GM23338 (cell line): ENCODE data around the gene DGAT2. TPM values are rescaled to one million over a fixed set of nuclear protein-coding genes. Genes with fewer than 3 reads are reported as not detected.

ENCODE experiments used
- ATAC-seq: fragments of 200-7000 bp; cut with Tn5 transposase; 3 replicates; pipeline ENCODE4 v1.9.1; 2020
- DNase-seq: peaks from one replicate; pipeline ENCODE4 v3.0.0-alpha.2; 2015; ENCODE audit warnings: low spot score
- H2AFZ ChIP-seq: fragments of 200-600 bp; sonication (generic); 2 replicates; pipeline ENCODE4 v1.8.0; 2016; ENCODE audit warnings: antibody characterized with exemption, mild to moderate bottlenecking, moderate library complexity
- H3F3A ChIP-seq: fragments of 200-600 bp; sonication (generic); replicated peaks from 2 replicates; pipeline ENCODE4 v1.8.0; 2017; ENCODE audit warnings: antibody characterized with exemption, mixed run types, low read depth
- H3K27ac ChIP-seq: fragments of 200-600 bp; sonication (generic); 2 replicates; pipeline ENCODE4 v1.6.1; 2016; ENCODE audit warnings: low read depth
- H3K27me3 ChIP-seq: fragments of 200-600 bp; sonication (generic); 2 replicates; pipeline ENCODE4 v1.8.0; 2016; ENCODE audit warnings: mild to moderate bottlenecking, mixed run types, moderate library complexity; ENCODE audit not compliant: insufficient read depth
- H3K36me3 ChIP-seq: fragments of 200-600 bp; sonication (generic); 2 replicates; pipeline ENCODE4 v1.8.0; 2016; ENCODE audit warnings: mild to moderate bottlenecking; ENCODE audit not compliant: insufficient read depth
- H3K4me1 ChIP-seq: fragments of 200-600 bp; sonication (generic); 2 replicates; pipeline ENCODE4 v1.8.0; 2016; ENCODE audit warnings: mild to moderate bottlenecking, moderate library complexity; ENCODE audit not compliant: insufficient read depth
- H3K4me2 ChIP-seq: fragments of 200-600 bp; sonication (generic); 2 replicates; pipeline ENCODE4 v1.7.1; 2017; ENCODE audit warnings: mixed run types
- H3K4me3 ChIP-seq: fragments of 200-600 bp; sonication (generic); 2 replicates; pipeline ENCODE4 v1.6.1; 2016; ENCODE audit warnings: mixed run types
- H3K79me2 ChIP-seq: fragments of 200-600 bp; sonication (generic); replicated peaks from 2 replicates; pipeline ENCODE4 v1.8.0; 2017; ENCODE audit warnings: mild to moderate bottlenecking; ENCODE audit not compliant: insufficient read depth
- H3K9me2 ChIP-seq: fragments of 200-600 bp; sonication (generic); 2 replicates; pipeline ENCODE4 v1.8.0; 2017; ENCODE audit not compliant: insufficient read depth
- H4K20me1 ChIP-seq: fragments of 200-600 bp; sonication (generic); replicated peaks from 2 replicates; pipeline ENCODE4 v1.8.0; 2017; ENCODE audit warnings: mild to moderate bottlenecking; ENCODE audit not compliant: insufficient read depth
- H3K27ac Mint-ChIP-seq: 2 replicates; pipeline ENCODE4 v1.8.0; 2020; ENCODE audit warnings: inconsistent platforms, mild to moderate bottlenecking, moderate library complexity, mixed read lengths
- H3K27me3 Mint-ChIP-seq: 3 replicates; pipeline ENCODE4 v1.8.0; 2022; ENCODE audit warnings: low read depth, mild to moderate bottlenecking, moderate library complexity, mixed read lengths, inconsistent platforms; ENCODE audit not compliant: insufficient read depth, poor library complexity
- H3K36me3 Mint-ChIP-seq: 3 replicates; pipeline ENCODE4 v1.8.0; 2021; ENCODE audit warnings: low read depth, mild to moderate bottlenecking, inconsistent platforms, moderate library complexity, mixed read lengths
- H3K4me1 Mint-ChIP-seq: 3 replicates; pipeline ENCODE4 v1.8.0; 2020; ENCODE audit warnings: mild to moderate bottlenecking, inconsistent platforms, mixed read lengths
- H3K4me3 Mint-ChIP-seq: 3 replicates; pipeline ENCODE4 v1.8.0; 2021; ENCODE audit warnings: moderate library complexity, mild to moderate bottlenecking, inconsistent platforms, mixed read lengths
- H3K9me3 Mint-ChIP-seq: 3 replicates; pipeline ENCODE4 v1.8.0; 2020; ENCODE audit warnings: moderate library complexity, mild to moderate bottlenecking, inconsistent platforms, mixed read lengths
- CREB1 ChIP-seq: fragments of 250-450 bp; sonication (Bioruptor Pico); IDR thresholded peaks from 2 replicates; pipeline ENCODE4 v1.5.0; 2020; ENCODE audit warnings: low read depth, mild to moderate bottlenecking, moderate library complexity
- EZH2 ChIP-seq: fragments of 200-600 bp; sonication (generic); IDR thresholded peaks from one replicate; pipeline ENCODE4 v1.8.0; 2017; ENCODE audit warnings: antibody characterized with exemption, mild to moderate bottlenecking, low read depth; ENCODE audit not compliant: unreplicated experiment
- EZH2phosphoT487 ChIP-seq: fragments of 200-600 bp; sonication (generic); IDR thresholded peaks from one replicate; pipeline ENCODE4 v1.8.1; 2018; ENCODE audit warnings: antibody characterized with exemption; ENCODE audit not compliant: unreplicated experiment
- NANOG ChIP-seq: IDR thresholded peaks from 2 replicates; pipeline ENCODE4 v1.6.1; 2016; ENCODE audit warnings: antibody characterized with exemption, borderline replicate concordance
- ZNF114 ChIP-seq: fragments of 250-450 bp; sonication (Bioruptor Pico); IDR thresholded peaks from 2 replicates; pipeline ENCODE4 v1.5.0; 2020; ENCODE audit warnings: mild to moderate bottlenecking, moderate library complexity
- polyA plus RNA-seq: library from polyadenylated mRNA; unstranded; fragments of >200 nt; fragmentation: Nextera tagmentation; extraction: Ambion mirVana; gene quantifications from 2 replicates; pipeline ENCODE4 v1.2.1, GENCODE V29; 2016
- total RNA-seq: library from RNA; depleted of rRNA; stranded (reverse); fragments of >200 nt; shearing (Covaris generic); gene quantifications from 2 replicates; pipeline ENCODE4 v1.2.3, GENCODE V29; 2014
- TF ChIP-seq, protein P1 (sequence below), 2 experiments: fragments of 200-600 bp in 1 of 2; sonication (generic) in 1 of 2; conservative IDR thresholded peaks; 2 replicates each; pipeline versions ENCODE4 v1.5.1 to v1.6.1; 2016 to 2017; ENCODE audit warnings: antibody characterized with exemption in 2 of 2, low read depth in 2 of 2, mild to moderate bottlenecking in 2 of 2, moderate library complexity in 1 of 2
- TF ChIP-seq, protein P2 (sequence below): IDR thresholded peaks from 2 replicates; pipeline ENCODE4 v1.6.1; 2016; ENCODE audit warnings: antibody characterized with exemption
- TF ChIP-seq, protein P3 (sequence below): fragments of 250-450 bp; sonication (Bioruptor Pico); IDR thresholded peaks from 2 replicates; pipeline ENCODE4 v1.5.0; 2020; ENCODE audit warnings: mild to moderate bottlenecking, moderate library complexity

The DGAT2 gene
- total and polyA plus RNA-seq, 2 experiments from 2014 or later: 1.9 to 2.6 TPM

DNA sequence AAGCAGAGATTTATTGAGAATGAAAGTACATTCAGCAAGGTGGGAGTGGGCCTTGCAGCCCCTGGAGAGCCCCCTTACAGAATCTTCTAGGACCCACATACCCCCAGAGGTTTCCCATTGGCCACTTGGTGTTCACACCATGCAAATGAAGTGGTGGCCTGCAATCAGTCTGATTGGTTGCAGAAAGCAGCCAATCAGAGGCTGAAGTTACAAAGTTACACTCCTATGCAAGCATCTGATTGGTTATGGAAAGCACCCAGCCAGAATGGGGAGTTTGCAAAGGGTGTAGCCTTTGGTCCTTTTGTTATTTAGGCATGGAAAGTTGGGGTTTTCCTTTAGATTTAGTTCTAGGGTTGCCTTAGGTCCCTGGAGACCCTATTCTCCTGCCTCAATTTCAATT lies 81.3 kb downstream of the DGAT2 start:
- ATAC-seq (no peak), DNase-seq (no peak)
- H3K27ac Mint-ChIP-seq: no peak overlapping the region
- no peaks in the 10 kb centered on the region; the same call in 2 of the 3 replicates for H3K36me3 Mint-ChIP-seq
- Histone ChIP-seq H3K79me2 (peaks cover 25% of the 10 kb centered on the region), H2AFZ (no peak overlapping the region), H3K4me2 (no peak overlapping the region), H3K27me3 (no peaks in the 10 kb centered on the region), H3F3A (no peaks in the 10 kb centered on the region), H3K9me2 (no peaks in the 10 kb centered on the region), H3K27ac (no peak overlapping the region), H3K4me1 (no peaks in the 10 kb centered on the region), H3K36me3 (no peaks in the 10 kb centered on the region), H3K4me3 (no peak overlapping the region), H4K20me1 (0 out of 2 replicates have a peak, but pooled peaks cover 2% of the 10 kb centered on the region)
- no peaks in the 10 kb centered on the region for H3K9me3 Mint-ChIP-seq
- no peaks in the 10 kb centered on the region for H3K27me3 Mint-ChIP-seq
- H3K4me1 Mint-ChIP-seq: no peaks in the 10 kb centered on the region
- no peak overlapping the region for H3K4me3 Mint-ChIP-seq
- TF ChIP-seq EZH2: no peak
- no peak for TF ChIP-seq EZH2phosphoT487
- TF ChIP-seq, protein P1, sequence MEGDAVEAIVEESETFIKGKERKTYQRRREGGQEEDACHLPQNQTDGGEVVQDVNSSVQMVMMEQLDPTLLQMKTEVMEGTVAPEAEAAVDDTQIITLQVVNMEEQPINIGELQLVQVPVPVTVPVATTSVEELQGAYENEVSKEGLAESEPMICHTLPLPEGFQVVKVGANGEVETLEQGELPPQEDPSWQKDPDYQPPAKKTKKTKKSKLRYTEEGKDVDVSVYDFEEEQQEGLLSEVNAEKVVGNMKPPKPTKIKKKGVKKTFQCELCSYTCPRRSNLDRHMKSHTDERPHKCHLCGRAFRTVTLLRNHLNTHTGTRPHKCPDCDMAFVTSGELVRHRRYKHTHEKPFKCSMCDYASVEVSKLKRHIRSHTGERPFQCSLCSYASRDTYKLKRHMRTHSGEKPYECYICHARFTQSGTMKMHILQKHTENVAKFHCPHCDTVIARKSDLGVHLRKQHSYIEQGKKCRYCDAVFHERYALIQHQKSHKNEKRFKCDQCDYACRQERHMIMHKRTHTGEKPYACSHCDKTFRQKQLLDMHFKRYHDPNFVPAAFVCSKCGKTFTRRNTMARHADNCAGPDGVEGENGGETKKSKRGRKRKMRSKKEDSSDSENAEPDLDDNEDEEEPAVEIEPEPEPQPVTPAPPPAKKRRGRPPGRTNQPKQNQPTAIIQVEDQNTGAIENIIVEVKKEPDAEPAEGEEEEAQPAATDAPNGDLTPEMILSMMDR (conservative IDR thresholded peaks at IDR 0.05; ENCODE audit: low read depth in 2 of 2): no peak
- TF ChIP-seq, protein P2, sequence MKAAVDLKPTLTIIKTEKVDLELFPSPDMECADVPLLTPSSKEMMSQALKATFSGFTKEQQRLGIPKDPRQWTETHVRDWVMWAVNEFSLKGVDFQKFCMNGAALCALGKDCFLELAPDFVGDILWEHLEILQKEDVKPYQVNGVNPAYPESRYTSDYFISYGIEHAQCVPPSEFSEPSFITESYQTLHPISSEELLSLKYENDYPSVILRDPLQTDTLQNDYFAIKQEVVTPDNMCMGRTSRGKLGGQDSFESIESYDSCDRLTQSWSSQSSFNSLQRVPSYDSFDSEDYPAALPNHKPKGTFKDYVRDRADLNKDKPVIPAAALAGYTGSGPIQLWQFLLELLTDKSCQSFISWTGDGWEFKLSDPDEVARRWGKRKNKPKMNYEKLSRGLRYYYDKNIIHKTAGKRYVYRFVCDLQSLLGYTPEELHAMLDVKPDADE: no peak
- no peak for TF ChIP-seq ZNF114
- no peak for TF ChIP-seq CREB1 (CRISPR knock-in tag)
- TF ChIP-seq NANOG: no peak
- TF ChIP-seq, protein P3, sequence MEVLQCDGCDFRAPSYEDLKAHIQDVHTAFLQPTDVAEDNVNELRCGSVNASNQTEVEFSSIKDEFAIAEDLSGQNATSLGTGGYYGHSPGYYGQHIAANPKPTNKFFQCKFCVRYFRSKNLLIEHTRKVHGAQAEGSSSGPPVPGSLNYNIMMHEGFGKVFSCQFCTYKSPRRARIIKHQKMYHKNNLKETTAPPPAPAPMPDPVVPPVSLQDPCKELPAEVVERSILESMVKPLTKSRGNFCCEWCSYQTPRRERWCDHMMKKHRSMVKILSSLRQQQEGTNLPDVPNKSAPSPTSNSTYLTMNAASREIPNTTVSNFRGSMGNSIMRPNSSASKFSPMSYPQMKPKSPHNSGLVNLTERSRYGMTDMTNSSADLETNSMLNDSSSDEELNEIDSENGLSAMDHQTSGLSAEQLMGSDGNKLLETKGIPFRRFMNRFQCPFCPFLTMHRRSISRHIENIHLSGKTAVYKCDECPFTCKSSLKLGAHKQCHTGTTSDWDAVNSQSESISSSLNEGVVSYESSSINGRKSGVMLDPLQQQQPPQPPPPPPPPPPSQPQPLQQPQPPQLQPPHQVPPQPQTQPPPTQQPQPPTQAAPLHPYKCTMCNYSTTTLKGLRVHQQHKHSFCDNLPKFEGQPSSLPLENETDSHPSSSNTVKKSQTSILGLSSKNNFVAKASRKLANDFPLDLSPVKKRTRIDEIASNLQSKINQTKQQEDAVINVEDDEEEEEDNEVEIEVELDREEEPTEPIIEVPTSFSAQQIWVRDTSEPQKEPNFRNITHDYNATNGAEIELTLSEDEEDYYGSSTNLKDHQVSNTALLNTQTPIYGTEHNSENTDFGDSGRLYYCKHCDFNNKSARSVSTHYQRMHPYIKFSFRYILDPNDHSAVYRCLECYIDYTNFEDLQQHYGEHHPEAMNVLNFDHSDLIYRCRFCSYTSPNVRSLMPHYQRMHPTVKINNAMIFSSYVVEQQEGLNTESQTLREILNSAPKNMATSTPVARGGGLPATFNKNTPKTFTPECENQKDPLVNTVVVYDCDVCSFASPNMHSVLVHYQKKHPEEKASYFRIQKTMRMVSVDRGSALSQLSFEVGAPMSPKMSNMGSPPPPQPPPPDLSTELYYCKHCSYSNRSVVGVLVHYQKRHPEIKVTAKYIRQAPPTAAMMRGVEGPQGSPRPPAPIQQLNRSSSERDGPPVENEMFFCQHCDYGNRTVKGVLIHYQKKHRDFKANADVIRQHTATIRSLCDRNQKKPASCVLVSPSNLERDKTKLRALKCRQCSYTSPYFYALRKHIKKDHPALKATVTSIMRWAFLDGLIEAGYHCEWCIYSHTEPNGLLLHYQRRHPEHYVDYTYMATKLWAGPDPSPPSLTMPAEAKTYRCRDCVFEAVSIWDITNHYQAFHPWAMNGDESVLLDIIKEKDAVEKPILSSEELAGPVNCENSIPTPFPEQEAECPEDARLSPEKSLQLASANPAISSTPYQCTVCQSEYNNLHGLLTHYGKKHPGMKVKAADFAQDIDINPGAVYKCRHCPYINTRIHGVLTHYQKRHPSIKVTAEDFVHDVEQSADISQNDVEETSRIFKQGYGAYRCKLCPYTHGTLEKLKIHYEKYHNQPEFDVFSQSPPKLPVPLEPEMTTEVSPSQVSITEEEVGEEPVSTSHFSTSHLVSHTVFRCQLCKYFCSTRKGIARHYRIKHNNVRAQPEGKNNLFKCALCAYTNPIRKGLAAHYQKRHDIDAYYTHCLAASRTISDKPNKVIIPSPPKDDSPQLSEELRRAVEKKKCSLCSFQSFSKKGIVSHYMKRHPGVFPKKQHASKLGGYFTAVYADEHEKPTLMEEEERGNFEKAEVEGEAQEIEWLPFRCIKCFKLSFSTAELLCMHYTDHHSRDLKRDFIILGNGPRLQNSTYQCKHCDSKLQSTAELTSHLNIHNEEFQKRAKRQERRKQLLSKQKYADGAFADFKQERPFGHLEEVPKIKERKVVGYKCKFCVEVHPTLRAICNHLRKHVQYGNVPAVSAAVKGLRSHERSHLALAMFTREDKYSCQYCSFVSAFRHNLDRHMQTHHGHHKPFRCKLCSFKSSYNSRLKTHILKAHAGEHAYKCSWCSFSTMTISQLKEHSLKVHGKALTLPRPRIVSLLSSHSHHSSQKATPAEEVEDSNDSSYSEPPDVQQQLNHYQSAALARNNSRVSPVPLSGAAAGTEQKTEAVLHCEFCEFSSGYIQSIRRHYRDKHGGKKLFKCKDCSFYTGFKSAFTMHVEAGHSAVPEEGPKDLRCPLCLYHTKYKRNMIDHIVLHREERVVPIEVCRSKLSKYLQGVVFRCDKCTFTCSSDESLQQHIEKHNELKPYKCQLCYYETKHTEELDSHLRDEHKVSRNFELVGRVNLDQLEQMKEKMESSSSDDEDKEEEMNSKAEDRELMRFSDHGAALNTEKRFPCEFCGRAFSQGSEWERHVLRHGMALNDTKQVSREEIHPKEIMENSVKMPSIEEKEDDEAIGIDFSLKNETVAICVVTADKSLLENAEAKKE (CRISPR knock-in tag): no peak
